ENCODE results near the gene DNM3. TPM values are rescaled to one million over a fixed set of nuclear protein-coding genes. Genes with fewer than 3 reads are reported as not detected.

Gene DNM3
- total and polyA plus RNA-seq, 12 donors: 7.2 to 78.6 (median 18.4) TPM

DNA sequence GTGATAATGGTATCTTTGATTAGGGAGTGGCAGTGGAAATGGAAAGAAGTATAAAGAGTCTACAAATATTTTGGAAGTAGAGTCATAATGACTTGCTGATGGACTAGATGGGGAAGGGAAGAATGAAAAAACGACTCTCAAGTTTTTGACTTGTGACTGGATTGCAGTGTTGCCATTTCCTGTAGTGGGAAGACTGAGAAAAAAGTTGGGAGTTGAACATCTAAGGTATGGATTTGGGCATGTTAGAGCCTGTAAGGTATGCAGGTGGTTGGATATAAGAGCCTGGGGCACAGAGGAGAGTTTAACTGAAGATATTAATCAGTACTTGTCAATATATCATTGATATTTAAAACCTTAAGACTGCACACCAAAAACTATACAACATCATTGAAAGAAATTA lies 19.4 kb downstream of the DNM3 start:
- Histone ChIP-seq H3K9me3 (replicated peaks in 1 of 3) (peaks cover 0 to 3% (median 0%) of the 10 kb centered on the region in 3 donors), H3K4me1 (replicated peaks in 1 of 2) (peaks cover 0 to 6% of the 10 kb centered on the region in 2 donors), H3K27ac (no peak overlapping the region), H3K4me3 (no peak overlapping the region), H3K36me3 (replicated peaks in 1 of 2) (no peaks in the 10 kb centered on the region), H3K27me3 (no peaks in the 10 kb centered on the region)
- 67 to 88% (median 72%) methylated on average over 1 of the region's 1 CpG for WGBS, 4 donors
- no peak for DNase-seq
- TF ChIP-seq, protein P1, sequence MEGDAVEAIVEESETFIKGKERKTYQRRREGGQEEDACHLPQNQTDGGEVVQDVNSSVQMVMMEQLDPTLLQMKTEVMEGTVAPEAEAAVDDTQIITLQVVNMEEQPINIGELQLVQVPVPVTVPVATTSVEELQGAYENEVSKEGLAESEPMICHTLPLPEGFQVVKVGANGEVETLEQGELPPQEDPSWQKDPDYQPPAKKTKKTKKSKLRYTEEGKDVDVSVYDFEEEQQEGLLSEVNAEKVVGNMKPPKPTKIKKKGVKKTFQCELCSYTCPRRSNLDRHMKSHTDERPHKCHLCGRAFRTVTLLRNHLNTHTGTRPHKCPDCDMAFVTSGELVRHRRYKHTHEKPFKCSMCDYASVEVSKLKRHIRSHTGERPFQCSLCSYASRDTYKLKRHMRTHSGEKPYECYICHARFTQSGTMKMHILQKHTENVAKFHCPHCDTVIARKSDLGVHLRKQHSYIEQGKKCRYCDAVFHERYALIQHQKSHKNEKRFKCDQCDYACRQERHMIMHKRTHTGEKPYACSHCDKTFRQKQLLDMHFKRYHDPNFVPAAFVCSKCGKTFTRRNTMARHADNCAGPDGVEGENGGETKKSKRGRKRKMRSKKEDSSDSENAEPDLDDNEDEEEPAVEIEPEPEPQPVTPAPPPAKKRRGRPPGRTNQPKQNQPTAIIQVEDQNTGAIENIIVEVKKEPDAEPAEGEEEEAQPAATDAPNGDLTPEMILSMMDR (IDR thresholded peaks at IDR 0.05): no peak
- TF ChIP-seq POLR2A (IDR thresholded peaks at IDR 0.05): no peak
- intact Hi-C loops (cut with DNase I): no loop called here

DNA sequence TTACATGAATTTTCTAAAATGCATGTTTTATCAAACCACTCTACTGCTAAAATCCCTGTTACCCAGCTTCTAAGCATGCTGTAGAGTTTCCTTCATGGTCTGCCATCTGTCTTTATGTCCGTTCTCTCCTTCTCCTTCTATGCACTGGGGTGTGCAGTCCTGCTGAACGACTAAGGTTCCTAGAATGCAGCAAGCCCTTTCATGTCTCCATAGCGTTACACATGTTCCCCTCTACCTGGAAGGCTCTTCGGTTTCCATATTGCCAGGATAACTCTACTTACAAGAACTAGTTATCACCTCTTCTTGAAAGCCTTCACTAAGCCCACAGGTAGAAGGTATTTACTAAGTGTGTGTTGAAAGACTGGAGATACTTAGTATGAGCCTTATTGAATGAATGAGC lies 22.2 kb downstream of the DNM3 start:
- no peak for TF ChIP-seq POLR2A (IDR thresholded peaks at IDR 0.05)
- TF ChIP-seq, protein P1 (IDR thresholded peaks at IDR 0.05): no peak
- Histone ChIP-seq H3K9me3 (replicated peaks in 1 of 3) (no peaks in the 10 kb centered on the region), H3K4me3 (no peak overlapping the region), H3K27me3 (no peaks in the 10 kb centered on the region), H3K4me1 (replicated peaks in 1 of 2) (peaks cover 2 to 11% of the 10 kb centered on the region in 2 donors), H3K36me3 (replicated peaks in 1 of 2) (no peaks in the 10 kb centered on the region), H3K27ac (no peak overlapping the region)
- WGBS, 4 donors: 87 to 94% (median 91%) methylated on average over 4 of the region's 4 CpGs
- intact Hi-C loops (cut with DNase I): no loop called here
- no peak for DNase-seq

GRCh38 chr1:171864308-171864707 lies 23.0 kb downstream of the DNM3 start:
- DNase-seq: no peak
- Histone ChIP-seq H3K27ac (no peak overlapping the region), H3K27me3 (no peaks in the 10 kb centered on the region), H3K36me3 (replicated peaks in 1 of 2) (no peaks in the 10 kb centered on the region), H3K9me3 (replicated peaks in 1 of 3) (no peaks in the 10 kb centered on the region), H3K4me1 (replicated peaks in 1 of 2) (peaks cover 9 to 15% of the 10 kb centered on the region in 2 donors), H3K4me3 (no peak overlapping the region)
- TF ChIP-seq, protein P1 (IDR thresholded peaks at IDR 0.05): no peak
- TF ChIP-seq POLR2A (IDR thresholded peaks at IDR 0.05): no peak
- intact Hi-C loops (cut with DNase I): no loop called here

- DNase-seq: no peak
- intact Hi-C loops (cut with DNase I): no loop called here
- TF ChIP-seq, protein P1 (IDR thresholded peaks at IDR 0.05): no peak
- no peaks in the 10 kb centered on the region for H3K27me3 ChIP-seq
- H3K27ac ChIP-seq: no peak overlapping the region
- no peak overlapping the region for H3K4me3 ChIP-seq
- peaks cover 14 to 20% of the 10 kb centered on the region in 2 donors for H3K4me1 ChIP-seq (replicated peaks in 1 of 2)
- WGBS, 4 donors: 90 to 96% (median 94%) methylated on average over 6 of the region's 6 CpGs
- H3K36me3 ChIP-seq (replicated peaks in 1 of 2): no peaks in the 10 kb centered on the region
- no peaks in the 10 kb centered on the region for H3K9me3 ChIP-seq (replicated peaks in 1 of 3)
These were observed 23.8 kb downstream of the DNM3 start for GRCh38 chr1:171865106-171865505.

Data from adrenal gland (tissue), 12 donors.